A375 (cell line): ENCODE measurements around the gene CCDC201. TPM values are rescaled to one million over a fixed set of nuclear protein-coding genes. Genes with fewer than 3 reads are reported as not detected.

Experiments used
- small RNA-seq: library from RNA; depleted of rRNA; stranded (forward); fragments of <200 nt; gene quantifications from one replicate; pipeline ENCODE3, GENCODE V24; 2014
- total RNA-seq: library from RNA; depleted of rRNA; stranded (reverse); fragments of >200 nt; shearing (Covaris generic); gene quantifications from 2 replicates; pipeline ENCODE4 v1.2.3, GENCODE V29; 2014; rRNA removed

CCDC201 gene, protein sequence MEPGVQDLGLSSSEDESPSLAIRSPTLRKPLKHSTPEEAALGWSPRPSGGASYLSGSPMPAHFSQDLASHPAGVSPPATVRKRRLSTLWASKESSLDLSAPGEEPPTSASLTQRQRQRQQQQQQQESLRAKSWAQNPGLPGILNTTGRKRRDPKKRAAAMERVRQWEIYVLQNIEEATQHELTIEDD
- 0.23 TPM in 1 of 2 replicates, not detected in the other for total RNA-seq

GRCh38 chr7:45873035-45873354 is at the start of gene CCDC201:
TSS of gene CCDC201 (minus strand) at chr7:45873082. CDS start at chr7:45873007, 75 bp downstream.

DNA sequence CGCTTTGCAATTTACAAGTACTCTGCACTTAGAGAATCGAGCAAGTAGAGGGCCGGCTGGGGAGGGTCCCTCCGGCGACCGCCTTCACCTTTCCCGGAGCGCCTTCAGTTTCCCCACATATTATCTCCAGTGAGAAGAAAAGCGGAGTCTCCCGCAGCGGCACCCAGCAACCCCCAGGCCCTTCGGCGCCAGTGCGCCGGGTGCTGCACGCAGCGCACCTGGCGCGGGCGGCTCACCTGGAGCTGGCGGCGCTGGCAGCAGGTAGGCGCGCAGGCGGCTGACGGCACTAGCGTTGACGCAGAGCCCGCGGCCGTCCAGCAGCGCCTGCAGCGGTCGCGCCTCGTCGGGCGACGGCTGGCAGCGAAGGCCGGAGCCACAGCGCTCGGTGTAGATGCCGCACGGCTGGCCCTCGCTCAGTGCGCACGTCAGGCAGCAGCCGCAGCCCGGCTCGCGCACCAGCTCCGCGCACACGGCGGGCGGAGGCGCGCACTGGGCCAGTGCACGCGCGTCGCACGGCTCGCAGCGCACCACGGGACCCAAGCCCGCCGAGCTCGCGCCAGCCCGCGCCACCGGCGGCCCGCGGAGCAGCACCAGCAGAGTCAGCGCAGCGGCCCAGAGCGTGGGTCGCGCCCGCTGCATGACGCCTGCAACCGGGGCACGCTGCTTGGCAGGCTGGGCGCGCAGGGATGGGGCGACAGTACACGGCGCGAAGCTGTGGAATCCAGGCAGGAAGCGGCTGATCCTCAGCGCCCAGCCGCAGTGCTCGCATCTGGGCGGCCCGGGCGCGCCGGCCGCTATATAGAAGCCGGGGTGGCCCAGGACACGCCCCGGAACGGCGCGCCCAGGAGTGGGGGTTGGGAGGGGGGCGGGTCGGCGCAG is 47.9 kb upstream of the CCDC201 start, which contains the start of gene IGFBP3:
Gene IGFBP3, minus strand, starts transcription at position 771 of the 879 bp plus-strand sequence. Its CDS starts 132 bp downstream, at position 639.

DNA sequence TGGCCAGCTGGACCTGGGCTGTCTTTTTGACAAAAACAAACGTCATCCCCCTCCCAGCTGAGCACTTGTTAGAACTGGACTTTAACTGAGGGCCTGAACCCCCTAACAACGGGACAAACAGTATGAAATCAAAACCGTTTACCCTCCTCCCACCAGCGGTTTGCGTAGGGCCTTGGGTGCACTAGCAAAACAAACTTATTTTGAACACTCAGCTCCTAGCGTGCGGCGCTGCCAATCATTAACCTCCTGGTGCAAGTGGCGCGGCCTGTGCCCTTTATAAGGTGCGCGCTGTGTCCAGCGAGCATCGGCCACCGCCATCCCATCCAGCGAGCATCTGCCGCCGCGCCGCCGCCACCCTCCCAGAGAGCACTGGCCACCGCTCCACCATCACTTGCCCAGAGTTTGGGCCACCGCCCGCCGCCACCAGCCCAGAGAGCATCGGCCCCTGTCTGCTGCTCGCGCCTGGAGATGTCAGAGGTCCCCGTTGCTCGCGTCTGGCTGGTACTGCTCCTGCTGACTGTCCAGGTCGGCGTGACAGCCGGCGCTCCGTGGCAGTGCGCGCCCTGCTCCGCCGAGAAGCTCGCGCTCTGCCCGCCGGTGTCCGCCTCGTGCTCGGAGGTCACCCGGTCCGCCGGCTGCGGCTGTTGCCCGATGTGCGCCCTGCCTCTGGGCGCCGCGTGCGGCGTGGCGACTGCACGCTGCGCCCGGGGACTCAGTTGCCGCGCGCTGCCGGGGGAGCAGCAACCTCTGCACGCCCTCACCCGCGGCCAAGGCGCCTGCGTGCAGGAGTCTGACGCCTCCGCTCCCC is 15.5 kb upstream of the CCDC201 start, which contains the start of gene IGFBP1:
Gene IGFBP1, plus strand, starts transcription at position 304 of the 808 bp plus-strand sequence. Its CDS starts 165 bp downstream, at position 469.

Small RNAs within 50 kb of the gene (small RNA-seq; reads per million reads assigned to genes)
- not detected for gene RNU6-326P

Other genes starting within 250 kb of the CCDC201 start
- gene IGFBP1, start 15.4 kb upstream of the CCDC201 start, total RNA-seq: 0.38 TPM in 1 of 2 replicates, not detected in the other
- 154 and 159 TPM in 2 replicates for gene IGFBP3, start 48.2 kb upstream of the CCDC201 start, total RNA-seq